Measurements from ENCODE around the gene TTC7B. TPM values are rescaled to one million over a fixed set of nuclear protein-coding genes. Genes with fewer than 3 reads are reported as not detected.
"Not testable (repeated sequence)": the region's sequence is repeated elsewhere in the genome, so short reads cannot be mapped to it uniquely, and the experiment has no call there.

TTC7B gene
- polyA plus RNA-seq, 1 donor, result 43.7 TPM

DNA sequence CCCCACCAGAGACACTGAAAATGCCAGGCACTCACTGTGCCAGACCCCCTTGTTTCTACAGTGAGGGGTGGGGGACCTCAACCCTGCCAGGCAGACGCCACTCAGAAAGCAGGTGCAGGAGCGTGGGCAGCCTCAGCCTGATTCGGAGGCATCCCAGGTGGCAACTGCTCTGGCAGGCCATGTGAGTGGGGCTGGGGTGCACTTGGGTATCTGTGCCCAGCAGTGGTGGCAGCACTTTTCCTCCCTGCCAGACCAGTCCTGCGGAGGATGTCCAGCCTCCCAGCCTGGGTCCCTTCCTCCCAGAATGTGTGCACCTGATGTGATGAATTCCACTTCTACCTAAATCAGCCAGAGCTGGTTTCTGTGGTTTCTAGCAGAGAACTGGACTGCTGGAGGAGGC, 13.4 kb upstream of the TTC7B start:
- DNase-seq, result no peak

DNA sequence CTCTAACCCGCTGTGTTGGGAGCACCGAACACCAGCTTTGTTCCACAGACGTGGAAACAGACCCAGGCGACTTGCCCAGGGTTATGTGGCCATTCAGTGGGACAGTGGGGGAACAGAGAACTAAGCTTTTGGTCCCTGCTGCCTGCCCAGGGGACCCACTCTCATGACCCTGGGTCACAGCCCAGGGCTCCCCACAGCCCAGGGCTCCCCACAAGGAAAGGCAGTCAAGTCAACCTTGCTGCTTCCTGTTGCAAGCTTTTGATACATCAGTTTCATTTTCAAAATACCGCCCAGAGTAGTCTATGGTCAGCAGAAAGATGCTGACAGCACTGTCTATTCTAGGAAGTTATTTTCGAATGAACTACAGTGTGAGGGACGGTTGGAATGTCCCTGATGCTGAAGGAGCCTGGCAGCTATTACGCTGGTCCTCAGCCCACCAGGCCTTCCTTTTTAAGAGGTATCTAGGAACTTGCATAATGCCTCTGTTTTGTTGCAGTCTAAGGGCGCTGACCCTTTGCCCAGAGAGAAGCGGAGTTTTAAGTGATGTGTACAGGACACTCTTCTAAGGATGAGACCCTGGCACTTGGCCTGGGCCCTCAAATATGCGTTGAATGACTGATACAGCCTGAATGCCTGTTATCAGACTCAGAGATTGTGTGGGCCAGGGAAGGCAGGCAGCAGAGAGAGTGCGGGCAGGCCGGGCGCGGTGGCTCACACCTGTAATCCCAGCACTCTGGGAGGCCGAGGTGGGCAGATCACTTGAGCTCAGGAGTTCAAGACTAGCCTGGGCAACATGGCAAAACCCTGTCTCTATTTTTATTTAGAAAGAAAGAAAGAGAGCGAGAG, 12.6 kb upstream of the TTC7B start:
- no peak for DNase-seq

DNA sequence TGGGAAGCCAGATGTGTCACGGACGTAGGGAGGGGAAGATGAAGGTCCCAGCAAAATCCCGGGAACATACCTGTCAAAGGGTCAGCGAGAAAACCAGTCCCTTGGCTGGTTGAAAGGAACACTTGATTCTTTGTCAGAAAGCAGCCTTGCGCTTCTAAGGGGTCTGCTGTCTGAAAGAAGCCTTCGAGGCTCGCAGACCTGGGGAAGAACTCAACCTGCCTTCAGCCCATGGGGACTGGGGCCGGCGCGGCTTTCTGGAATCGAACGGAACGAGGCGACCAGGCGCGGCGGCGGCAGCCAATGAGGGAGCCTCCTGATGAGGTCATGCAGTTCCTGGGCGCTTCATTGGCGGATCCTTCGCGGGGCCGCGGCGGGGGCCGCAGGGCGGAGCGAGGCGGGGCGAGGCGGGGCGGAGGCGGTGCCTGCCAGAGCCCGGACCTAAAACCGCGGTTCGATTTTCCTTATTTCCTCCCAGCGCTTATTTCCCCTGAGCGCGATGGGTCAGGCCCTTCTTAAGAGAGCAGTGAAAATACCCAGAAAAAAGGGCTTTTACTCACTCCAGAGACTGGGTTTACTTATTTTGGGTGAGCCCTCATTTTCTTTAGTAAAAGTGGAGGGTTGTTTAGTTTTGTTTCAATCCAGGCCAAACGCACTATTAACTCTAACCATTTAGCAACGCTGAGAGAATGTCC, 11.8 kb upstream of the TTC7B start:
- peak; percentile 94 for DNase-seq

DNA sequence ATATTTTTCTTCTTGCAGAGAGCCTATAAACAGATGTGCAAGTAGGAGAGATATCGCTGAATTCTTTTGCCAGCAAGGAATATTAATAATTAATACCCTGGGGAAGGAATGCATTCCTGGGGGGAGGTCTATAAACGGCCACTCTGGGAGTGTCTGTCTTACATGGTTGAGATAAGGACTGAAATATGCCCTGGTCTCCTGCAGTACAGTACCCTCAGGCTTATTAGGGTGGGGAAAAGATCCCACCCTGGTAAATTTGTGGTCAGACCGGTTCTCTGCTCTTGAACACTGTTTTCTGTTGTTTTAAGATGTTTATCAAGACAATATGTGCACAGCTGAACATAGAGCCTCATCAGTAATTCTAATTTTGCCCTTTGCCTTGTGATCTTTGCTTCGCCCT, 7.3 kb upstream of the TTC7B start:
- DNase-seq, result not testable (repeated sequence)

DNA sequence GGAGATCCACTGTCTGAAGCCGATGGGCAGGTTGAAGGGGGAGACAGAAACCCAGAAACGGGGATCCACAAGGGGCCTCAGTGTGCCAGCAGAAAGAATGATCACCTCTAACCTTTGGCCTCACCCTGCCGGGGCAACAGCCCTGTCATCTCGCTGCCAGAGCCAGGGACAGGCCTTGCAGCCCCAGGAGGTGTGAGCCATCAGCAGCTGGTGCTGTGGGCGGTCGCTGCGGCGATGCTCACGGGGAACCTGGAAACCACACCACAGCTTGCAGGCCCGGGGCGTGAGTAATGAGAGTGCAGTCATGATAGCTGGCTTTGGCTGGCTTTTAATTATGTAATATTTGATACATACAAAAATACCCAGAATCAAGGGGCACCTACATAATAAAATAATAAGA, 4.7 kb upstream of the TTC7B start:
- DNase-seq, result no peak

DNA sequence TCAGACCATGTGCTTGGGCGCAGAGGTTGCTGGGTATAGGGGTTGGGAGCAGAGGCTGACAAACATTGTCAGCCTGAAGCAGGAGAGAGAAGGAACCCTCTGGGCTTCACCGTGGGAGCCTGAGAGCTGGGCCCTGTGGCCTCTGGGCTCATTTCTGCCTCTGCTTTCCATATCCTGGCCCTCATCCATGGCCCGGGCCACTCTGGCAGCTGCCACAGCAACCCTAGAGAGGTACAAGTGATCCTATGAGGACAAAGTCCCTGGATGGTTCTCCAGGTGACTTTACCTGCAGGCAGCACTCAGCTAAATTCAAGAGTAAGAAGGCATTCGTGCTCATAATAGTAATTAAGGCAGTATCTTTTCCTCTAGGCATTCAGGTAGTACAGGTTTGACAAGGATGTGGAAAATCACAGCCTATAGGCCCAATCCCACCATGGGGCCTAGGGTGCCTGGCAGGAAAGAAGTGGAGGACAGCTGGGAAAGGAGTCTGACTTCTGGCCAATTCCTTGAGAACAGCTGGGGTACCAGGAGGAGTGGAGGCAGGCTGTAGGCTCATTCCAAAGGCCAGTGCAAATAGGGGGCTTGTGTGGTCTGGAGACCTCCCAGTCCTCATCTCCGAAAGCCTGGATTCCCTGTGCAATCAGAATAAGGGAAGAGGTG, 3.6 kb upstream of the TTC7B start:
- no peak for DNase-seq

DNA sequence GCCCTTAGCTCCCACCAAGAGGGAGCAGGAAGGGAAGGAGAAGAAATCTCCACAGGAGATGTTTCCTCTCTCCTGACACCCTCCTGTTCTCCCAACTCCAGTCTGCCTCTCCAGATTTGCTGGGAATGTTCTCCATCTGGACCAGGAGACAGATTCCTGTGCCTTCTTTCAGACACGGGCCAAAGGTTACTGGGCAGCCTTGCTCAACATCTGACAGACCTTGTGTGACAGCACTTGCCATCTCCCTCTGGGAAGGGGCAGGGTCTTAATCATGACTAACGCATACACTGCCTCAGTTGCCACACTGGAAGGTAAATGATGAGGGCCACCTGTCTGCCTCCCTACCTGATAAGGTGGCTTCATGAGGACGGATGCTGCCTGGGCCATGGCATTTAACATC, 2.5 kb upstream of the TTC7B start:
- DNase-seq, result no peak

DNA sequence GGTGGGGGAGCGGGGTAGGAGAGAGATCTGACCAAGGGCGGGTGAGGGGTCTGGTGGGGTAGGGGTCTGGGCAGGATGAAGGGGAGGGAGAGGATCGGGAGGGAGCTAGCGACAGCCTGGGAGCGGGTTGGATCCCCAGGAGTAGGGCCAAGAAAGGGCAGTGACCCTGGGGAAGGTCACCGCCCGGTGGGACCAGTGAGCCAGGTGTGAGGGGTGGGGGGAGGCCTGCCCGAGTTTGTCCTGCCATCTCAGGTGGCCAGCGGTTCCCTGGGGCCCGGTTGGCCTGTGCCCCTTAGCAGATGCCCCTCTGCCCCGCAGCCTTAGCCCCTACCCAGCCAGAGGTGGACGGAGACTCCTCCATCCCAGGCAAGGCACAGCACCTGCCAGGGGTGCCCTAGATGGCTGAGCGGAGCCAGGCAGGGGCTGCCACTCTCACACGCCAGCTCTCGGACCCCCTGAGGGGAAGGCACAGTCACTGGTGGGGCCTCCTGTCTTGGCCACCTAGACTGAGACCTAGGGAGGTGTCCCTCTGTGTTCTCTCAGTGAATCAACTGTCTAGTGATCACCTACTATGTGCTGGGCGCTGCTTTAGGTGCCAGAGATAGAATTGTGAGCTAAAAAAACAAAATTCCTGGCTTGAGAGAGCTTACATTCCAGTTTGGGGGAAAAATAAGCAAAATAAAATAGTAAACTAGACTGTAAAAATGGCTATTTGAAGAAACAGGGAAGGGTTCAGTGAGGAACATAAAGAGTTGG, 629 bp upstream of the TTC7B start:
- no peak for DNase-seq

DNA sequence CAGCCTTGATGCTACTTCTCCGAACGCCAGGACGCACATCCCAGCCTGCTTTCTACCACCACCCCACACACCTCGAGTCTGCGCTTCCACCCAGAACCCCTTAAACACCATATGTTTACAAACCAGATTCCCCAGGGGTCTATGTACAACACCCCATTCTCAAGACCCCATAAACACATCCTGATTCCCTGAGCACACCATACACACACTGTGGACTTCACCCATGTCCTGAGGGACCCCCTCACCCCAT, 733 bp downstream of the TTC7B start:
- DNase-seq, result no peak

DNA sequence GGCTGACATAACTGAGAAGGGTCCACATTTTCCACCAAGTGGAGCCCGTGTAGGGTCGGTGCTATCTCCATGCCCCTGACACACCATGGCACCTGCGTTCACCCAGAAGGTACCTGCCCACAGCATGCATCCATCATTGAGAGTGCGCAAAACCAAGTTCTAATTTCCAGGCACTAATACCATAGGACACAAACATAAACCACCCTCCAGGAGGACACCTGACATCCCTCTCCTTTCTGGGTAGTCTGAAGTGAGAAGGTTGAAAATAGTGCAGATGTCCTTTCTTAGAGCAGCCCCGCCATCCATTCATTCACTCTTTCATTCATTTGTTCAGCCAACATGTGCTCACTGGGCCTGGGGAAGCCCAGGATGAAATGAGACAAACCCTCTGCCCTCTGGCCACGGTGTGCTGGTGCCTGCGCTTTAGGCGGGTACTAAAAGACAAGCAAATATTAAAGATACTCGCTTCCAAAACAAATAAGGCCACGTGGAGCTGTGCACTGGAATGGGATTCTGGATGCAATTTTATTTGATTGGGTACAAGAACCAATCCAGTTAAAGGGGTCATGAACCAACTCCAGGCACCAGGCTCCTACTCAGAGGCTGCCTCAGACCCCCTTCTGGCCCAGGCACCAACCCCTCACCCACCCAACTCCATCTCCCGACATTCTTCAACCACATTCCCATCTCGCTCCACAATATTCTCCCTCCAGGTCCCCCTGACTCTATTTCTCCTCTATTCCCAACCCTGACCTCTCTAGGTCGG, 1.2 kb downstream of the TTC7B start:
- DNase-seq, result no peak

DNA sequence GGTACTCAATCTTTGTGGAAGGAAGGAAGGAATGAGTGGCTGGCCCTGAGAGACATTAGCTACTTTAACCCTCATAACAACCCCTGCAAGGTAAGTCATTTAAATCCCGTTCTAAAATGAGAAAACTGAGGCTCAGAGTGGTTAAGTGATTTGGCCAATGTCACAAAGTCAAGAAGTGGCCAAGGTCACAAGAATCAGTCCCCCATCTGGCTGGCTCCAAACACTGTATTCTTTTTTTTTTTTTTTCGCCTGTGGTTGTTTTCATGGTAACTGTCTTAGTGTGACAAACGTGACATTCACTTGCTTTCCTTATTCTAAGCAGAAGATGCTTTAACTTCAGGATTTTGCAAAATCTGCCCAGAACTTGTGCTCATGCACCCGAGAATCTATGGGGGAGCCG, 2.8 kb downstream of the TTC7B start:
- DNase-seq, result no peak

DNA sequence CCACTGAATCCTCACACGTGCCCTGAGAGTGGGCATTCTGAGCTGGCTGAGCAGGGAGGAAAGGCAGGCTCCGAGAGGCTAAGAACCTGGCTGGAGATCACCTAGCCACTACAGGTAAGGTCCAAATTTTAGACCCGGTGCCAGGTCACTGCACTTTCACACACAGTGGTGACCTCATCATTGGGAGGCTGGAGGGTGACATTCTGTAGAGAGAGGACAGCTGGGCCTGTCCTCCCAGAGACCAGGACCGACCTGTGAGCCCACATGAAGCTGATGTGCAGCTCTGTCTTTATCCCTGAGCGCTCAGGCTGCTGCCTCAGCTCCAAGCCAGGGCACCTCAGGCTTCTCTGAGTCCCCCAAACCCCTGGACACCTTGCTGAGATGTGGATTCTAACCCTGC, 4.1 kb downstream of the TTC7B start:
- DNase-seq, result no peak

DNA sequence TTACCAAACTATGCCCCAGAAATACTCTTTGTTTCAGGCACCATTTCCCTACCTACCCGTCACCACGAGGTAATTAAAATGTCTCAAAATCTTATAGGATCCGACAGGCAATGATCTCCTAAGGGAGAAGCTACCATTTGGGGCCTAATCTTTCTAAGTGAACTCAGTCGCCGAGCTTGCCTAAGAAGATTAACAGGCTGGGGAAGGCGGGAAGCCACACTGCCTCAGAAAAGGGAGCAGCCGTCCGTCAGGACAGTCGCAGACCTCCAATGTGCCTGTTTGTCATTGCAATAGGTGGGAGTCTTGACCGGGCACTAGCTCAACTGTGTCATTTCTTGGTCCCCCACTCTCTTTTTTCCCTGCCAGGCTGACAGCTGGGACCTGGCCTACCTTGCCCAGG, 4.6 kb downstream of the TTC7B start:
- no peak for DNase-seq

DNA sequence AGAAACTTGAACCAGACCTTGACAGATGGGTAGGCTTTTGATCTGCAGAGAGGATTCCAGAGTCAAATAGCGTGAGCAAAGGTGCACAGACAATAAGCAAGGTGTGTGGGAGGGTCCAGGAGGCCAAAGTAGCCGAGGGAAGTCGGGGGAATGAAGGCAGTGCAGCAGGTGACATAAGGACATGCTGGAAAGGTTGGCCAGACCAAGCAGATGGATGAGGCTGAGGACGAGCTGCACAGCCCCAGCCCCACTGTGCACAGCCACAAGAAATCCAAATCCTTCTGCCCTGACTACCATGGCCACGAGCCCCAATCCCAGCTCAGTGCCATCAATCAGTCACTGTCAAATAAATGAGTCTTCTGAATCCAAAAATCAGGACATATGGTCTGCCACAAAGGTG, 5.4 kb downstream of the TTC7B start:
- no peak for DNase-seq

DNA sequence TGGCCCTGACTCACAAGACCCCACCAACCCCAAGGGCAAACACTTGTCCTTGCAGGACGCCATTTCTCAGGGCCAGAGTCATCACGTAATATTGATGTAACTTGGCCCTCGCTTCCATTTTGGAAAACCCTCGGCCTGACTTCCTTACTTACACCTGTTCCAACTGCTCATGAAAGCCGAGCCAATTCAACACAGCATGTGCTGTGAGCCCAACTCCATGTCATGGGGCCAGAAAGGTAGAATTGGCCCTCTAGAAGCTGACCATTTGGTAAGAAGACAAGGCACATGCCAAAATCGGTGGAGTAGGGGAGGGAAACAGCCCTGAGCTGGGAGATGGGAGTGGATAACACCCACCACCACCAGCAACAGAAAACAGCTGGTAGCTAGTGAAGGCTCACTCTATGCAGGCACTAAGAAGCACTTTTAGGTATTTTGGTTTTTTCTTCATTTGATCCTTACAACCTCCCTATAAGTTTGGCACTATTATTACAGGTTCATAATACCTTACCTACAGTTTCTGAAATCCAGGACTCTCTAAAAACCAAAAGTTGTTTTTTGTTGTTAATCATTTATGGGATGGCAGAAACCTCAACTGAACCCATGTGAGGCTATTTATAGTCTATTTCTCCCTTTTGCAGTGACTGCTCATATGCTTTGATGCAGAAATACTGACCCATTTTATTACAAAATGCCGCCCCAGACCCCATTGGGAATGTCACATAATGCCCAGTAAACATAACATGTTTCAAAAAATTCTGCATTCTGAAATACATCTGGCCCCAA, 6.5 kb downstream of the TTC7B start:
- no peak for DNase-seq

DNA sequence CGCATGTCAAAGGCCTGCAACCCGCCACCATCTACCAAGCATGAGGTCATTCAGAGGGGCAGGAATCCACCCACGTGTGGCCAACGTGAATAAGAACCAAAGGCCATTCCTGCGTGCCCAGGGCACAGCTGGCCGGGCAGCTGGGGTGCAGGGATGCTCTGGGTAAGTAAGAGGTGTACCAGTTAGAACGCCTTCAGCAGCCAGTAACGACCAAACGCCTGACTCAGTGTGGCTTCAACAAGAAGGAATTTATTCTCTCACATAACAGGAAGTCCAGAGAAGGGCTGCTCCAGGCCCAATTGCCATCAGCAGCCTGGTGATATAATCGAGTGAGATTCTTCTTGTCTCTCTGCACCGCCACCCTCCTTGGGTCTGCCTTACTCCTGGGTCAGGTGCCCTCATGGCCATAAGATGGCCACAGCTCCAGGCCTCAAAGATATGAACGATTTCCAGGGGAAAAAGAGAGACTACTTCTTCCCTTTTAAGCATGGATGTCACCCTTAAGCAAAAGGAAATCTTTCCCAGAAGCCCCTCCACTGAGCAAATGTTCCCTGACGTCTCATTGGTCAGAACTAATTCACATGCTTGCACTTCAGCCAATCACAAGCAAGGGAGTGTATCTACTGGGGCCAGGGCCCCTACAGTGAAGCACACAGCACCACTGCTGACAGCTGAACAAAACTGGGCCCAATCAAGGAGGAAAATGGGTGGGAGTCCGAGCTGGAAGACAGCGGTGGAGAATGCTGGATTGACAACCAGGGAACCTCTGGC, 7.3 kb downstream of the TTC7B start:
- no peak for DNase-seq

DNA sequence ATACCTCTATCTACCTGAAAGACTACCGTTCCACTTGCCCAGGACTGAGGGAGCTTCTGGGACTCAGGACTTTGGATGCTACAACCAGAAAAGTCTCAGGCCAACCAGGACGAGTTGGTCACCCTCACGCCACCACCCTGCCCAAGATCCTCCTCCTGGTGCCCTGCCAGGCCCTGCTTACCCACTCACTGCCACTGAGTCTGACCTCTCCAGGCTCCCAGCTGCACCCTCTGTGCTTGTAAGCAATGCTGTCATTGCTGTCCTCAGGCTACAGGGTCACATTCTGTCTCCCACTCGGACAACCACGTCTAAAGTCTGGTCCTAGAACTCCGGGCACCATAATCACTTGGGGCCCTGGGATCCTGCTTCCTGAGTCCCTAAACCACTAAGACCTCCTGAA, 9.2 kb downstream of the TTC7B start:
- DNase-seq, result no peak

DNA sequence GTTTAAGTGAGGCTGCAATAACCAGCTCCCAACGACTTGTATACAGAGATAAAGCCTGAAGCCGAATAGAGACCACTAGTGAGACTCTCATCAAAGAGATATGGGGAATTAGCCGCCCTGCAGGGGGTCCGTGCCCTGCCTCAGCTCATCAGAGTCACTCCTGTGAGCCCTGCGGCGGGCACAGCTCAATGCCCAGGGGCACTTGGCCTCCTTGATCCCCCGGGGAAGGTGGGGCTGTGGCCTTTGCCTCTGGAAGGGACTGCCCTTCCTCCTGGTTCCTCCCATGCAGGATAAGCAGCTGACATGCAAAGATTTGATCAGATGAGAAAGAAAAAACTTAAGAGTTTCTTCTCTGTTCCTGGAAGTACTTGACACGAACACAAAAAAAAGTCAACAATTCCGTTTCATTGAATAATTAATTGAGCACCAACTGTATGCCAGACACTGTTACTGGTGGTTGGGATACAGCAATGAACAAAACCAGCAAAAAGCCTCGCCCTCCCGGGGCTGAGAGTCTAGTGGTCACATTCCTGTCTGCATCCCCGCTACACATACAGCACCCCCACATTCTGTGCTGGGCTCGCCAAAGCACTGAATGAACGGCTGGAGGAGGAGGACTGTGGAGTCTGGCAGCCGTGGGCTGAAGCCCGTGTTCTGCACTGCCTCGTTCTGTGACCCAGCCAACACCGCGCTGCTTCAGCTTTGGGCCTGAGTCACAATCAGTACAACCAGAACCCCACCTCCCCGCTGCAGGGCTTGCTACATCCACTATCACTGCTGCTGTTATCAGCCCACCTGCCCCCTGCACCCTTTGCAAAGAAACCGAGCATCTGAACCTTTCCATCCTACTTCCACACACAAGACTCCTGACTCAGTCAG, 10.3 kb downstream of the TTC7B start:
- no peak for DNase-seq

DNA sequence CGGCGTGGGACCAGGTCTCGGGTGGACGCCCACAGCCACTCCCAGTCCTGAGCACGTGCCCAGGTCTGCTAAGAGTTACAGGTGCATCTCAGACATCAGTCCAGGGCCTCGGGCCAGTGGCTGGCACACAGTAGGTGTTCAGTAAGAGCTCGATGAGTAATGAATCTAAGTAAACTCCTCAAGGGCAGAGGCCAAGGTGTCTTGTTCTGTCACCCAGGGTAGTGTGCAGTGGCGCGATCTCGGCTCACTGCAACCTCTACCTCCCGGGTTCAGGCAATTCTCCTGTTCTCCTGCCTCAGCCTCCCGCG, 11.2 kb downstream of the TTC7B start:
- DNase-seq, result no peak
